Measurements from ENCODE around the gene CACNG5. TPM values are rescaled to one million over a fixed set of nuclear protein-coding genes. Genes with fewer than 3 reads are reported as not detected.

The CACNG5 gene
- total RNA-seq, 1 experiment from 2014 or later, result 0.10 TPM

- Histone ChIP-seq H3K36me3 (no peaks in the 10 kb centered on the region), H3K27me3 (no peaks in the 10 kb centered on the region), H3K4me3 (no peak overlapping the region), H3K27ac (no peak overlapping the region), H3K4me1 (no peaks in the 10 kb centered on the region), H3K9me3 (replicated peaks) (no peaks in the 10 kb centered on the region)
- DNase-seq, result no peak
Observed at GRCh38 chr17:66918896-66919295, 84.0 kb downstream of the CACNG5 start.

DNA sequence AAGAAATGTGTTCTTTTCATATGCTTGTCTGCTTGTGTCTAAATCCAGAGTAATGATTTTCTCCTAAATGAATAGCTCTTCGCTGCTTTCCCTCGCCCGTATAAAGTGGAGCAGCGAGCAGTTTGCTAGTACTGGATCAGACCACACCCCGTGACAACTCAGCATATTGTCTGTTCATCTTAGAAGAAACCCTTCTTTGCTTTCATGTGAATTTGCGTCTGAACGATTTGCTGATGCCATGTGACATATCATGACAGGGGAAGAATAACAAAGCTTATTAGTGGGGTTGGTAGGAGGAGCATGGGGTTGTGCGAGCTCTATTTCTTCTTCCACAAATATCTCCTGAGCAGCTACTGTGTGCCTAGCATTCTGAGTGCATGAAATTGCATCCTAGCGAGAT, 85.5 kb downstream of the CACNG5 start:
- DNase-seq, result no peak
- Histone ChIP-seq H3K4me1 (no peaks in the 10 kb centered on the region), H3K27ac (no peak overlapping the region), H3K36me3 (no peaks in the 10 kb centered on the region), H3K4me3 (no peak overlapping the region), H3K9me3 (replicated peaks) (no peaks in the 10 kb centered on the region), H3K27me3 (no peaks in the 10 kb centered on the region)

- DNase-seq, result no peak
- H3K4me1 ChIP-seq, result no peaks in the 10 kb centered on the region
- H3K27ac ChIP-seq, result no peak overlapping the region
- H3K9me3 ChIP-seq (replicated peaks), result no peaks in the 10 kb centered on the region
- no peak overlapping the region for H3K4me3 ChIP-seq
- H3K27me3 ChIP-seq, result no peaks in the 10 kb centered on the region
- H3K36me3 ChIP-seq, result no peaks in the 10 kb centered on the region
Observed at GRCh38 chr17:66920950-66921349, 86.0 kb downstream of the CACNG5 start.

DNA sequence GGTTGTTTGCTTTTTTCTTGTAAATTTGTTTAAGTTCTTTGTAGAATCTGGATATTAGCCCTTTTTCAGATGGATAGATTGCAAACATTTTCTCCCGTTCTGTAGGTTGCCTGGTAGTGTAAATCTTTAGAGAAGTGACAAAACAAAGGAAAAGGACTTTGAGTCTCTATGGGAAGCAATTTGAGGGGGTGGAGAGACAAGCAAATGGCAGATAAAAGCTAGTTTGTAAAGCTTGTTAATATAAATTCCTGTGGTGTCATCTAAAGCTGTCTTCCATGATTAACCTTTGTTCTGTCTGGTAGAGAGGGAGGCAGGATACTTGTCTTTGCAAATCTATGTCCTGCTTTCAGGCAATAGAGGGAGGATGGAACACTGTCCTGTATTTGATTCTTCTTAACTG, 89.0 kb downstream of the CACNG5 start:
- no peaks in the 10 kb centered on the region for H3K27me3 ChIP-seq

GRCh38 chr17:66925811-66926500, 91.0 kb downstream of the CACNG5 start:
- no peak overlapping the region for H3K4me3 ChIP-seq
- H3K36me3 ChIP-seq, result no peaks in the 10 kb centered on the region
- H3K27ac ChIP-seq, result no peak overlapping the region
- no peaks in the 10 kb centered on the region for H3K9me3 ChIP-seq (replicated peaks)
- H3K4me1 ChIP-seq, result no peaks in the 10 kb centered on the region
- no peaks in the 10 kb centered on the region for H3K27me3 ChIP-seq
- no peak for DNase-seq

More for the DNA sequence above, 89.0 kb downstream of the CACNG5 start:
- H3K36me3 ChIP-seq, result no peaks in the 10 kb centered on the region
- no peaks in the 10 kb centered on the region for H3K4me1 ChIP-seq
- no peak overlapping the region for H3K4me3 ChIP-seq
- no peaks in the 10 kb centered on the region for H3K9me3 ChIP-seq (replicated peaks)
- DNase-seq, result no peak
- H3K27ac ChIP-seq, result no peak overlapping the region

DNA sequence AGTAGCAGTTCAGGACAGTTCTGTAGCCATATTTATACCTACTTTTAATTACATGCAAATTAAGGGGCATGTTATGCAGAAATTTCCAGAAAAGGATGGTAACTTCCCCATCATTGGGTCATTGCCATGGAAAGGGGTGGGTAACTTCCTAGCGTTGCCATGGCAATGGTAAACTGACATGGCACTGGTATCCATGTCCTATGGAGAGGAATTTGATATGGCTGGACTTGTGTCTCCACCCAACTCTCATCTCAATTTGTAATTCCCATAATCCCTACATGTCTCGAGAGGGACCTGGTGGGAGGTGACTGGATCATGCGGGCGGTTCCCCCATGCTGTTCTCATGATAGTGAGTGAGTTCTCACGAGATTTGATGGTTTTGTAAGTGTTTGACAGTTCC, 94.0 kb downstream of the CACNG5 start:
- no peaks in the 10 kb centered on the region for H3K27me3 ChIP-seq
- no peaks in the 10 kb centered on the region for H3K9me3 ChIP-seq (replicated peaks)
- no peak for DNase-seq
- no peak overlapping the region for H3K4me3 ChIP-seq
- no peaks in the 10 kb centered on the region for H3K4me1 ChIP-seq
- no peaks in the 10 kb centered on the region for H3K36me3 ChIP-seq
- no peak overlapping the region for H3K27ac ChIP-seq

- peak; percentile 36 to 59 for DNase-seq
- Histone ChIP-seq H3K27ac (no peak overlapping the region), H3K4me3 (no peak overlapping the region), H3K27me3 (no peaks in the 10 kb centered on the region), H3K9me3 (replicated peaks) (no peaks in the 10 kb centered on the region), H3K36me3 (no peaks in the 10 kb centered on the region), H3K4me1 (no peaks in the 10 kb centered on the region)
Observed at GRCh38 chr17:66929591-66929990, 94.7 kb downstream of the CACNG5 start.

DNA sequence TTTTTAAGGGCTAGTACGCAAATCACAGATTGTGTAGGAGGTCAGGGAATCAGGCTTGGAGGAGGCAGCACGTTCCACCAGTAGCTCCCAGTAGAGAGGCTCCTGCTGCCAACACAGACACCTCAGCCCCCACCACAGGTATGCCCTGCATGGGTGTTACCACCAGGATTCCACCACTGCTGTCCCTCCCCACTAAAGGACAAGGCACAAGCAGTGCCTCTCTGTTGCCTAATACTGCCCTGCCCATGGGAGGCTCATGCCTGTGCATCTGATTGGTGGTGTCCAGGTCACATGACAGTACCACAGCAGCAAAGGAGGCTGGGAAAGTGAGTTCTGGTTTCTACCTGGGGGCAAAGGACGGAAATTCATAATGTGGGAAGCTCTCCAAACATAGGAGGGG, 96.0 kb downstream of the CACNG5 start:
- H3K27ac ChIP-seq, result no peak overlapping the region
- no peaks in the 10 kb centered on the region for H3K27me3 ChIP-seq
- no peaks in the 10 kb centered on the region for H3K36me3 ChIP-seq
- H3K4me1 ChIP-seq, result no peaks in the 10 kb centered on the region
- H3K4me3 ChIP-seq, result no peak overlapping the region
- DNase-seq, result no peak
- H3K9me3 ChIP-seq (replicated peaks), result 0 out of 2 replicates have a peak, but pooled peaks cover 3% of the 10 kb centered on the region

DNA sequence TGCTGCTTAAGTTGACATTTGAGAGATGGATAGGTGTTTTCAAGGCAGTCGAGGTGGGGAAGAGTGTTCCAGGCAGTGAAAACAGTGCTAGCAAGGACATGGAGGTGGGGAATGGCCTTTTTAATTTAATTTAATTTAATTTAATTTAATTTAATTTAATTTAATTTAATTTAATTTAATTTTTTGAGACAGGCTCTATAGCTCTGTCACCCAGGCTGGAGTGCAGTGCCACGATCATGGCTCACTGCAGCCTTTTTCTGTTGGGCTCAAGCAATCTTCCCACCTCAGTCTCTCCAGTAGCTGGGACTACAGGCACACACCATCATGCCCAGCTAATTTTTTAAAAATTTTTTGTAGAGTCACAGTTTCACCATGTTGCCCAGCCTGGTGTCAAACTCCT, 97.4 kb downstream of the CACNG5 start:
- DNase-seq, result no peak
- H3K27ac ChIP-seq, result no peak overlapping the region
- H3K27me3 ChIP-seq, result no peaks in the 10 kb centered on the region

DNA sequence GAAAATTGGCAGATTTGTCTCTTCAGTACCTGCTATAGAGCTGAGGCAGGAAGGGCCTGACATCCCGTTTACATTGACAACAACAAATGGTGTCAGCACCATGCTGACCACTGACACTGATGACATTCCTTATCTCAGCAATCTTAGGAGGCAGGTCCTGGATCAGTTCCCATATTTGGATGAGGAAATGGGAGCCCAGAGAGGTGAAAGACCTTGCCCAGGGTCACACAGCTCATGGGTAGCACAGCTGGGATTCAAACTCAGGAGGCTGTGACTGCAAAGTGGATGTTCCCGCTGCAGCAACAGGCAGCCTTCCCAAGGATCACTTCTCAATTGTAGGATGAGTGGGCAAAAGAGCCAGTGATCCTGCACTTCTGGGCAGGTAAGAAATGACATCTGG, 99.1 kb downstream of the CACNG5 start:
- no peak for DNase-seq
- Histone ChIP-seq H3K9me3 (replicated peaks) (0 out of 2 replicates have a peak, but pooled peaks cover 3% of the 10 kb centered on the region), H3K4me3 (no peak overlapping the region), H3K27me3 (no peaks in the 10 kb centered on the region), H3K36me3 (no peaks in the 10 kb centered on the region), H3K27ac (no peak overlapping the region), H3K4me1 (no peaks in the 10 kb centered on the region)

More for the DNA sequence above, 97.4 kb downstream of the CACNG5 start:
- no peaks in the 10 kb centered on the region for H3K36me3 ChIP-seq
- no peaks in the 10 kb centered on the region for H3K4me1 ChIP-seq
- no peak overlapping the region for H3K4me3 ChIP-seq
- H3K9me3 ChIP-seq (replicated peaks), result 0 out of 2 replicates have a peak, but pooled peaks cover 3% of the 10 kb centered on the region

Other genes starting within 250 kb of the CACNG5 start
- gene CACNG4, start 129.6 kb downstream of the CACNG5 start, total RNA-seq (2014; rRNA removed; shearing (Covaris generic)), result 0.30 and 0.49 TPM in 2 replicates
- 0.12 TPM in 1 of 2 replicates, not detected in the other for gene CACNG1, start 209.4 kb downstream of the CACNG5 start, total RNA-seq (2014; rRNA removed; shearing (Covaris generic))

Measured in SJCRH30 (cell line).